Measurements from ENCODE around the gene UVRAG. TPM values are rescaled to one million over a fixed set of nuclear protein-coding genes. Genes with fewer than 3 reads are reported as not detected.

UVRAG gene
- total and polyA plus RNA-seq, 2 donors (not counting 1 experiment from before 2014, with no cell fraction given): 37.7 to 94.1 TPM

- 85% methylated on average over 7 of the region's 13 CpGs for WGBS (ENCODE audit: insufficient coverage)
- Mint-ChIP-seq H3K4me1 (no peaks in the 10 kb centered on the region), H3K27me3 (peaks cover 6% of the 10 kb centered on the region), H3K4me3 (no peak overlapping the region), H3K27ac (no peak overlapping the region), H3K9me3 (ENCODE audit: insufficient read depth) (no peaks in the 10 kb centered on the region)
- Histone ChIP-seq H3K36me3 (replicated peaks in 1 of 2; ENCODE audit: control extremely low read depth in 1 of 2, control insufficient read depth in 1 of 2, extremely low read depth in 1 of 2, insufficient read depth in 2 of 2, low read length in 1 of 2) (no peaks in the 10 kb centered on the region), H3K4me1 (ENCODE audit: control insufficient read depth in 2 of 2, insufficient read depth in 2 of 2, low read length in 2 of 2) (no peaks in the 10 kb centered on the region), H3K27ac (ENCODE audit: low read length in 2 of 2) (no peak overlapping the region), H4K20me1 (ENCODE audit: control insufficient read depth, insufficient read depth, low read length, poor library complexity, severe bottlenecking) (no peaks in the 10 kb centered on the region), H3K9me3 (ENCODE audit: control extremely low read depth in 1 of 3, control insufficient read depth in 2 of 3, insufficient read depth in 1 of 3, low read length in 2 of 3) (no peaks in the 10 kb centered on the region), H3K4me2 (replicated peaks; ENCODE audit: low read depth, low read length, poor library complexity, severe bottlenecking) (no peak overlapping the region), H2AFZ (ENCODE audit: insufficient read depth, low read depth, low read length, poor library complexity, severe bottlenecking) (no peak overlapping the region), H3K79me2 (ENCODE audit: control insufficient read depth, insufficient read depth, low read length) (no peaks in the 10 kb centered on the region), H3K4me3 (ENCODE audit: control extremely low read depth in 1 of 5, extremely low read depth in 1 of 5, insufficient read depth in 1 of 5, low read depth in 2 of 5, low read length in 4 of 5) (no peak overlapping the region), H3K27me3 (replicated peaks in 1 of 4; ENCODE audit: control extremely low read depth in 1 of 4, control insufficient read depth in 3 of 4, insufficient read depth in 4 of 4, low read length in 3 of 4) (no peaks in the 10 kb centered on the region), H3K9ac (ENCODE audit: low read length) (no peak overlapping the region)
- CTCF ChIA-PET: no interaction called here
- POLR2A ChIA-PET: no interaction called here
- DNase-seq: no peak
- intact Hi-C loops (cut with micrococcal nuclease): no loop called here
- ATAC-seq (ENCODE audit: low read depth): no peak
- no peak for TF ChIP-seq CTCF (IDR thresholded peaks at IDR 0.05)
- TF ChIP-seq EZH2 (IDR thresholded peaks at IDR 0.05; ENCODE audit: borderline replicate concordance, insufficient read depth, low read depth, low read length, poor library complexity, severe bottlenecking): no peak
Observed at GRCh38 chr11:76164081-76164480, 349.1 kb downstream of the UVRAG start.

GRCh38 chr11:76164861-76165751, 350.1 kb downstream of the UVRAG start:
- no peaks in the 10 kb centered on the region for H3K9me3 Mint-ChIP-seq (ENCODE audit: insufficient read depth)
- Histone ChIP-seq H3K4me2 (replicated peaks; ENCODE audit: low read depth, low read length, poor library complexity, severe bottlenecking) (no peak overlapping the region), H3K9me3 (ENCODE audit: control extremely low read depth in 1 of 3, control insufficient read depth in 2 of 3, insufficient read depth in 1 of 3, low read length in 2 of 3) (no peaks in the 10 kb centered on the region), H4K20me1 (ENCODE audit: control insufficient read depth, insufficient read depth, low read length, poor library complexity, severe bottlenecking) (no peaks in the 10 kb centered on the region), H2AFZ (ENCODE audit: insufficient read depth, low read depth, low read length, poor library complexity, severe bottlenecking) (no peak overlapping the region), H3K4me1 (ENCODE audit: control insufficient read depth in 2 of 2, insufficient read depth in 2 of 2, low read length in 2 of 2) (no peaks in the 10 kb centered on the region), H3K36me3 (replicated peaks in 1 of 2; ENCODE audit: control extremely low read depth in 1 of 2, control insufficient read depth in 1 of 2, extremely low read depth in 1 of 2, insufficient read depth in 2 of 2, low read length in 1 of 2) (no peaks in the 10 kb centered on the region), H3K27ac (ENCODE audit: low read length in 2 of 2) (no peak overlapping the region), H3K9ac (ENCODE audit: low read length) (no peak overlapping the region), H3K79me2 (ENCODE audit: control insufficient read depth, insufficient read depth, low read length) (no peaks in the 10 kb centered on the region), H3K4me3 (ENCODE audit: control extremely low read depth in 1 of 5, extremely low read depth in 1 of 5, insufficient read depth in 1 of 5, low read depth in 2 of 5, low read length in 4 of 5) (no peak overlapping the region), H3K27me3 (replicated peaks in 1 of 4; ENCODE audit: control extremely low read depth in 1 of 4, control insufficient read depth in 3 of 4, insufficient read depth in 4 of 4, low read length in 3 of 4) (no peaks in the 10 kb centered on the region)
- no peaks in the 10 kb centered on the region for H3K4me1 Mint-ChIP-seq
- ATAC-seq (ENCODE audit: low read depth): no peak
- no peak overlapping the region for H3K4me3 Mint-ChIP-seq
- DNase-seq: no peak
- 92% methylated on average over 47 of the region's 50 CpGs for WGBS (ENCODE audit: insufficient coverage)
- H3K27me3 Mint-ChIP-seq: peaks cover 6% of the 10 kb centered on the region
- H3K27ac Mint-ChIP-seq: no peak overlapping the region
- CTCF ChIA-PET: no interaction called here
- intact Hi-C loops (cut with micrococcal nuclease): no loop called here
- POLR2A ChIA-PET: no interaction called here
- TF ChIP-seq EZH2 (IDR thresholded peaks at IDR 0.05; ENCODE audit: borderline replicate concordance, insufficient read depth, low read depth, low read length, poor library complexity, severe bottlenecking) (no peak), CTCF (IDR thresholded peaks at IDR 0.05) (no peak)
